Activated CD8-positive, alpha-beta memory T cell treated with anti-CD3 and anti-CD28 coated beads, Interleukin-2, amount 50 U/mL, for 1 hour (primary cell): ENCODE results near the gene COG8.
"Not testable (repeated sequence)": the region's sequence is repeated elsewhere in the genome, so short reads cannot be mapped to it uniquely, and the experiment has no call there.

Experiments
- DNase-seq: peaks from one replicate; pipeline ENCODE4 v3.0.0-alpha.2; 2020; ENCODE audit errors: extremely low read depth

COG8 gene

DNA sequence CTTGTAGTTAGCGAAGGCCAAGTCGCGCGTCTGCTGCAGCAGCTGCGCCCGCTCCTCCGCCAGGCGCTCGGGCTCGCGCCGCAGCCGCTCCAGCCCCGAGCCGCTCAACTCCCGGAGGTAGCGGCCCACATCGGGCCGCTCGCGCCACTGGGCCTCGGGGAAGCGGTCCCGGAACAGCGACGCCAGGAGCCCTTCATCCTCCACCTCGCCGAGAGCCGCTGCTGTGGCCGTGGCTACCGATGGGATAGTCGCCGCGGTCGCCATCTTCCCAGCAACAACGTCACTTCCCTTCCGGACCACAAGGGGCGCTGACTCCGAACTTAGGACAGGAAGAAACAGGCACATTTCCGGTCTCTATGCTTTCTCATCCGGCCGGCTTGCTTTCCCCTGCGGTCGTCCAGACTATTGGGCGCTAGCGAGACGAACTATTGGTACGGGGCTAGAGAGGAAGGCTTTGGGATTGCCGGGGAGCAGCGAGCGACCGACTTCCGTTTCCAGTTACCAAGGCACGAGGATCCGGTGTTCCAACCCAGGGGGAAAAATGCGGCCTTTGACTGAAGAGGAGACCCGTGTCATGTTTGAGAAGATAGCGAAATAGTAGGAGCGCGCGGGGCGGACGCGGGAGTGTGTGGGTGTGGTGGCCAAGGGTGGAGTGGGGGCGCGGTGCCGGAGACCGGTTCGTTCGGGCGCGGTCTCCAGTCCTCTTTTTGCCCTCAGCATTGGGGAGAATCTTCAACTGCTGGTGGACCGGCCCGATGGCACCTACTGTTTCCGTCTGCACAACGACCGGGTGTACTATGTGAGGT lies at the start of gene COG8, which contains the start of gene NIP7:
COG8 (minus strand) TSS at position 276 of the 806 bp plus-strand sequence; CDS start at position 264, 12 bp downstream.
NIP7 (plus strand) TSS at position 484 of the 806 bp plus-strand sequence; CDS start at position 542, 58 bp downstream.
- peak; percentile 80 for DNase-seq

DNA sequence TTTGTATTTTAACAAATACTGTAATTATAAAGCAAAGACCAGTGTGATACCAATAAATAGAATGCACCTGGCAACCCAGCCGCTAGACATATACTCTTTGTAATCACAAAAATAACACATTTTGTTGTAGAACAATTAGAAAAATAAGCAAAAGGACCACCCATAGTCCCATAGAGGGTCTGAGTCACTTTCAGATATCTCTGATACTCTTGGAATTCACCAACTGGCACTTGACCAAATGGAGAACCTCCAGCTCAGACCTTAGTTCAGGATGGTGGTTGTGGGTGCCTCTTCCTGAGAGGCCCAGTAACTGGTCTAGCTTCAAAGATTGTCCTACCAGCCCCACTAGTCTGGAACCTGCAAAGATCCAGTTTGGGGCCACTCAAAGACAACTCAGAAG lies 47.2 kb upstream of the COG8 start:
- no peak for DNase-seq

DNA sequence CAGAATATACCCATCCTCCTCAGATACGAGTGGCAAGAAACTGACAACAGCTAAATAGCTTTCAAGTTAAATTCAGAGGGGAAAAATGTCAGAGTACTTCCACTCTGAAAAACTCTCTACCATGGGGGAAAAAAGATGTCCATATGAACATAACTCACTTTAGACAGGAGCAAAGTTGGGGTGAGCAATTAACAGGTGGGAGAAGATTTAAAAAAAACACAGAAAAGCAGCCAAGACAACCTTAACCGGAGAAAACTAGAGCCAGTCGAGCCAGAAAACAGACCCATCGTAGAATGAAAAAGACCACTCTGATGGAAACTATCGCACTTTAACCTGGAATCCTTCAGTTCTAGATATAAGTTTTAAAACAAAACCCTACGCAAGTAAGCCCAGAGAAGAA lies 45.6 kb upstream of the COG8 start:
- DNase-seq: no peak

DNA sequence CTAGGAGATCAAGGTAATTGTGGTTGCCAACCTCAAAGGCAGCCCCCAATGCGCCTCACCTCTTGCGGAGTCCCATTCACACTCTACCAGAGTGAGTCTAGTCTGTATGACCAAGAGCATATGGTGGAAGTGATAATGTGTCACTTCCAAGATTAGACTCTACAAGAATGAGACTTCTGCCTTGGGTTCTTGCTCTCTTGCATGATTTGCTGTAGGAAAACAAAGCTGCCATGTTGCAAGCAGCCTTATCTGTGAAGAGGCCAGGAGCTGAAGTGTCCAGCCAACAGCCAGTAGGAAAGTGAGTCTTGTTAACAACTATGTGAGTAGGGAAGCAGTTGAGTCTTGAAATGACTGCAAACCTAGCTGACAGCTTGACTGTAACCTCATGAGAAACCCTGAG lies 43.1 kb upstream of the COG8 start:
- no peak for DNase-seq

DNA sequence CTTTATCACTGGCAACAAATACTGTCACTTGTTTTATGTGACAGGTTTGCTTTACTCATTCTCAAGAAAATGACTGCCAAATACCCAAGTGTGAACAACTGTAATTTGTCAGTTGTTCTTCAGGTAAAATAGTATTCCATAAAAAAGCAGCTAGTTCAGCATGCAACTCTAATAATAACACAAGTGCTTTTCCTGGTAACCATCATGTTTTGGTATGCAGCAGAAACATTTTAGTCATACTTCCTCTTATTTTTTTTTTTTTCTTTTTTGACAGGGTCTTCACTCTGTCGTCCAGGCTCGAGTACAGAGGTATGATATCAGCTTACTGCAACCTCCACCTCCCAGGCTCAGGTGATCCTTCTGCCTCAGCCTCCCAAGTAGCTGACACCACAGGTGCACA lies 41.9 kb upstream of the COG8 start:
- DNase-seq: no peak

- no peak for DNase-seq
Observed at GRCh38 chr16:69378760-69379159, 39.4 kb upstream of the COG8 start.

- DNase-seq: no peak
Observed at GRCh38 chr16:69378036-69378435, 38.7 kb upstream of the COG8 start.

DNA sequence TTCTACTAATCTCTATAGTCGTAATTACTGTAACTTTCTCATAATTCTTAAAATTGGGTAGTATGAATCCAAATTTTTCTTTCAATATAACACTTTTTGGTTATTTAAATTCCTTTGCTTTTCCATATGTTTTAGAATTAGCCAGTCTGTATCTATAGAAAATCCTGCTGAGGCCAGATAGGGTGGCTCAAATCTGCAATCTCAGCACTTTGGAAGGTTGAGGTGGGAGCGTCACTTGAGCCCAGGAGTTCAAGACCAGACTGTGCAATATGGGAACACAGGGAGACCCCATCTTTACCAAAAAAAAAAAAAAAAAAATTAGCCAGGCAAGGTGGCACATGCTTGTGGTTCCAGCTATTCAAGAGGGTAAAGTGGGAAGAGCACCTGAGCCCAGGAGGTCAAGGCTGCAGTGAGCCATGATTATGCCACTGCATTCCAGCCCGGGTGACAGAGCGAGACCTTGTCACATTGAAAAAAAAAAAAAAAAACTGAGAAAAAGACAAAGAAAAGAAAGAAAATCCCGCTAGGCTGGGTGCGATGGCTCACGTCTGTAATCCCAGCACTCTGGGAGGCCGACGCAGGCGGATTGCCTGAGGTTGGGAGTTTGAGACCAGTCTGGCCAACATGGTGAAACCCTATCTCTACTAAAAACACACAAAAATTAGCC lies 37.2 kb upstream of the COG8 start:
- no peak for DNase-seq

- DNase-seq: no peak
Observed at GRCh38 chr16:69373019-69373418, 33.7 kb upstream of the COG8 start.

GRCh38 chr16:69371564-69371963 lies 32.2 kb upstream of the COG8 start:
- DNase-seq: no peak

- no peak for DNase-seq
Observed at GRCh38 chr16:69368866-69369265, 29.5 kb upstream of the COG8 start.

- no peak for DNase-seq
Observed at GRCh38 chr16:69367980-69368379, 28.6 kb upstream of the COG8 start.

DNA sequence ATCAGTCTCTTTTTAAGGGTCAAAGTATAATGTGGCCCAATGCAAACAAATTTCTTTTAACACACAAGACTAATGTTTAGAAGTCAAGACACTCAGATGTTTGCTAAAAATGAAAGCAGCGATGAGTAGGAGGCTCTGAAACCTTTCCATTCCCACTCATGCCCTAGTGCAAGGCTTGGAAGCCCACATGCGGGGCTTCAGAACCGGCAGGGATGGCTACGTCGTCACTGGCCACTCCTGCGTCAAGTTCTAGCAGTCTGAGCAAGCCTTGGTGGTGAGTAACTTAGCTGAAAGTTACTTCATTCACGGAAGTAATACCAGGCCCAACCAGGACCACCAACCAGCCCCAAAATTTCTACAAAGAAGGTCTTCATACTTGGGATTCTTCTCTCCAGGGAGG lies 27.1 kb upstream of the COG8 start:
- no peak for DNase-seq

- no peak for DNase-seq
Observed at GRCh38 chr16:69365901-69366300, 26.5 kb upstream of the COG8 start.

DNA sequence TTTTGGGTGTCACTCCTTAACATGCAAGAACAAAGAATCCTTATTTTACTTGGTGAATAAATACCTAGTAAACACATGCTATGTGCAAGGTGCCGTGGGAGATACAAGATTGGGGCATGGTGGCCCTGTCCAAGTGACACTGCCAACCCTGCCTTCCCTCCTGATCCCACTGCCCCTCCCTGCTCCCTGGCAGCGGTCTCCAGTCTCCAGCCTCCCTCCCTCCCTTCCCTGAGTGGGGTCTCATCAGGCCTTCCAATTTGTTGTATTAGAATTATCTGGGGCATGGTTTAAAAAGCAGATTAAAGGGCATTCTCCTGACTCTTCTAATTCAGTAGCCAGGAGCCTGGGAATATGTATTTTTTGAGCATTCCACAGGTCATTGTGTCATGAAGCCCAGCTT lies 24.7 kb upstream of the COG8 start:
- DNase-seq: no peak

DNA sequence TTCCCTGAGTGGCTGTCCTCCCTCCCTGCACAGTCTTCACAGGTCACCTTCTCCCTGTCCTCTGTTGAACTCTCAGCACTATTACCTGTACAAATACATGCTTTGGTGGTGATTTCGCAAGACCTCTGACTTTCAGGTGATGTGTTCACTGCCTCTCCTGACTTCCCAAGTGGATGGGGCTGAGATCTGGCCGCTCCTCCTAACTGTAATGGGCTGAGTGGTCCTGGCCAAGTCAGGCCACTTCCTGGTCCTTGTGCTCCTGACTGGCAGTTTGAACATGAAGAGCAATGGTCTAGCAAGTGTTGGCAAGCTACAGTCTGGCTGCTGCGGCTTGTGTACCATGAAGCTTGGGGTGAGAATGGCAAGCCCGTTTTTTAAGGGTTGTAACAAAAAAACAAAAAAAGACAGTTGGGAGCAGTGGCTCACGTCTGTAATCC lies 23.9 kb upstream of the COG8 start:
- no peak for DNase-seq

DNA sequence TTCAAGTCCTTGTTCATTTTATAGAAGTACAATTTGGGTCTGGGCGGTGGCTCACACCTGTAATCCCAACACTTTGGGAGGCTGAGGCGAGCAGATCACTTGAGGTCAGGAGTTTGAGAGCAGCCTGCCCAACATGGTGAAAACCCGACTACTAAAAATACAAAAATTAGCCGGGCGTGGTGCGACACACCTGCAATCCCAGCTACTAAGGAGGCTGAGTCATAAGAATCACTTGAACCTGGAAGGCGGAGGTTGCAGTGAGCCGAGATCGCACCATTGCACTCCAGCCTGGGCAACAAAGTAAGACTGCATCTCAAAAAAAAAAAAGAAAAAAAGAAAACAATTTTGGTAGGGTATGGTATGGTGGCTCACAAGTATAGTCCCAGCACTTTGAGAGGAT lies 20.7 kb upstream of the COG8 start:
- not testable (repeated sequence) for DNase-seq

DNA sequence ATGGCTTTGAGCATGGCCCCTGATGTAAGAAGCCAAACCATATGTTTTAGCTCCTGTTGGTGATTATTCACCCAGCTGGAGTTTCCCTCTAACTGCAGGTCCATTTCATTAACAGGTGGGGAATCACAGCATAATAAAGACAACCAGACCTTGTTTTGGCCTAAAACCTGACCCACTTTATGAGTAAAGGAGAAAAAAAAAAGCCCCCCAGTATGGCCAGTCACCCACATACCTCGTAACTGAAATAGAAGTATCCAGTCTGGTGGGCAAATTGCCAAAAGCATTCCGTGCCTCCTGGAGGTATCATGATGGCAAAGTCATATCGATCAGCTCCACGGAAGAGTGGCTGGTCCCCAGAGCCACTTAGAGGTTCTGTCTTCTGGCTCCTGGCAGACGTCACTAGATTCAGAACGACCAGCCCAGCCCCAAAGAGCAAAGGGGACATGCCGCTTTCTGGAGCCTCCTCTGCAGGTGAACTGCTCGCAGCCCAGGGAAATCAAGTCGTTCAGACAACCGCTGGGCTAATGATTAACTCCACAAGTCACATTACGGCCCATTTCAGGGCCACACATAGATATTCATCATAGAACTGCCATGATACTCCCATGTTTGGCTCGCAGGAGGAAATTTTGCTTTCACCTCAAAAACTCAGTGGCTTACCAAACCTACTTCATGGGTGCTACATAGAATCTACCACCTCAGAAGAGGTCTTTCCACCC lies 12.1 kb upstream of the COG8 start, which contains the start of gene TMED6:
TMED6 (minus strand) TSS at position 478 of the 719 bp plus-strand sequence; CDS start at position 445, 33 bp downstream.
- no peak for DNase-seq

DNA sequence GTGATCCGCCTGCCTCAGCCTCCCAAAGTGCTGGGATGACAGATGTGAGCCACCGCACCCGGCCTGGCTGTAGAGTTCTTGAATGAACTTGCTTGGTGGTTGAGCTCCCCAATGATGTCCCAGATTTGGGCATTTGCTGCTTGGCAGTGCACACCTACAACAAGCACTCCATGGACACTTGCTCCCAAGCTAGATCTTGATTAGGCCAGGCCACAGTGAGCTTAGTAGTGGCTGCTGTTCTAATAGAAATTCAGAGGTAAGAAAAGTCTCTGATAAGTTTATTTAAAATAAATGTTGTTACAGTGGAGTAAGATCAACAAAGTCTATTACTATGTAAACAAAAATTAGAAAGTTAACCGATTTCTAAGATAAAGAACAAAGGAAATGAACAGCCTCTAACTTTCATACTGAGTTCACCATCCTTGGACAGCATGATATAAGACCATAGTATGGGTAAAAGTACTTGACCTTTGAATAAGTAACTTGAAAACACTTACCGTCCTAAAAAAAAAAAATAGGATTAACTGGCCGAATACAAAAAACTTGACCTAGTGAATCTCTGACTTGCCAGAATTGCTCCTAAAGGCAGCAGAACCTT lies 11.3 kb upstream of the COG8 start:
- DNase-seq: no peak

- DNase-seq: no peak
Observed at GRCh38 chr16:69349536-69349935, 10.2 kb upstream of the COG8 start.

GRCh38 chr16:69348222-69348621 lies 8.9 kb upstream of the COG8 start:
- no peak for DNase-seq

DNA sequence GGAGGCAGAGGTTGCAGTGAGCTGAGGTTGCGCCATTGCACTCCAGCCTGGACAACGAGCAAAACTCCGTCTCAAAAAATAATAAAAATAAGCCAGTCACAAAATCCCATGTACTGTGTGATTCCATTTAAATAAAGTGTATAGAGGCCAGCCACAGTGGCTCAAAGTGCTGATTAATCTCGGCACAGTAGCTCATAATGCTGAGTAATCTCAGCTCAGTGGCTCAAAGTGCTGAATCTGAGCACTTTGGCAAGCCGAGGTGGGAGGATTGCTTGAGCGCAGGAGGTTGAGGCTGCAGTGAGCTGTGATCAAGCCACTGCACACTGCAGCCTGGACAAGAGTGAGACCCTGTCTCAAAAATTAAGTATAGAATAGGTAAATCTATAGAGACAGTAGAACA lies 7.3 kb upstream of the COG8 start:
- DNase-seq: no peak
